K562 (cell line): ENCODE results near the gene SPATC1L. TPM values are rescaled to one million over a fixed set of nuclear protein-coding genes. Genes with fewer than 3 reads are reported as not detected.

Source experiments
- AFF4 ChIP-seq: sonication (generic); formaldehyde crosslinking; IDR thresholded peaks from 2 replicates; pipeline ENCODE4 v1.8.0; 2023; ENCODE audit warnings: mild to moderate bottlenecking, missing genetic modification reagents
- ARID1B ChIP-seq: fragments of 450-650 bp; IDR thresholded peaks from 2 replicates; pipeline ENCODE4 v1.6.1; 2016; ENCODE audit warnings: antibody characterized with exemption, mild to moderate bottlenecking, inconsistent platforms
- ATF7 ChIP-seq: fragments of 450-650 bp; IDR thresholded peaks from 2 replicates; pipeline ENCODE4 v1.7.1; 2014; ENCODE audit warnings: mild to moderate bottlenecking, moderate library complexity
- E2F1 ChIP-seq: sonication (generic); formaldehyde crosslinking; IDR thresholded peaks from 2 replicates; pipeline ENCODE4 v1.8.1; 2023; ENCODE audit warnings: mild to moderate bottlenecking, missing genetic modification reagents, moderate library complexity
- ERF ChIP-seq: fragments of 450-650 bp; formaldehyde crosslinking; IDR thresholded peaks from 2 replicates; pipeline ENCODE4 v1.4.0; 2020; ENCODE audit warnings: mild to moderate bottlenecking, mixed read lengths
- MXI1 ChIP-seq: IDR thresholded peaks from 2 replicates; pipeline ENCODE4 v1.6.1; 2011; ENCODE audit warnings: low read depth, mild to moderate bottlenecking, improper control_type of control experiment, low read length
- MYC ChIP-seq, 2 experiments: fragments of 250-450 bp in 1 of 2; sonication (Bioruptor Pico) in 1 of 2; IDR thresholded peaks; 2 replicates each; pipeline versions ENCODE4 v1.5.1 to v1.6.1; 2012 to 2021; ENCODE audit warnings: low read depth in 2 of 2, borderline replicate concordance in 1 of 2, improper control_type of control experiment in 1 of 2, low read length in 1 of 2, mild to moderate bottlenecking in 1 of 2, moderate library complexity in 1 of 2
- NR2C1 ChIP-seq, 2 experiments: fragments of 450-650 bp; IDR thresholded peaks; 2 replicates each; pipeline ENCODE4 v1.6.1; 2017; ENCODE audit warnings: mild to moderate bottlenecking in 2 of 2, antibody characterized with exemption in 1 of 2, inconsistent platforms in 1 of 2, missing compliant biosample characterization in 1 of 2, missing genetic modification characterization in 1 of 2
- OTX1 ChIP-seq: fragments of 450-650 bp; formaldehyde crosslinking; IDR thresholded peaks from 2 replicates; pipeline ENCODE4 v1.4.0; 2022; ENCODE audit warnings: mild to moderate bottlenecking
- POLR2H ChIP-seq: IDR thresholded peaks from 2 replicates; pipeline ENCODE4 v1.6.1; 2016; ENCODE audit warnings: missing genetic modification characterization, low read depth, mild to moderate bottlenecking, control low read depth, missing compliant biosample characterization, moderate library complexity
- SIN3A ChIP-seq, 2 experiments: fragments of 150-350 bp in 1 of 2; IDR thresholded peaks; 2 replicates each; pipeline ENCODE4 v1.6.1; 2011 to 2016; ENCODE audit warnings: borderline replicate concordance in 2 of 2, low read depth in 2 of 2, low read length in 2 of 2, mild to moderate bottlenecking in 2 of 2, moderate library complexity in 2 of 2; ENCODE audit not compliant: control insufficient read depth in 1 of 2
- SNAPC5 ChIP-seq: fragments of 250-450 bp; sonication (Bioruptor Pico); IDR thresholded peaks from 2 replicates; pipeline ENCODE4 v1.8.0; 2021; ENCODE audit warnings: moderate library complexity, mild to moderate bottlenecking, inconsistent platforms
- TRIM24 ChIP-seq, 2 experiments: fragments of 450-650 bp; IDR thresholded peaks; 2 replicates each; pipeline ENCODE4 v1.6.1; 2016
- USF1 ChIP-seq: sonication (generic); formaldehyde crosslinking; IDR thresholded peaks from 2 replicates; pipeline ENCODE4 v1.9.0; 2022; ENCODE audit warnings: mild to moderate bottlenecking, missing genetic modification reagents
- ZNF592 ChIP-seq: fragments of 450-650 bp; IDR thresholded peaks from 2 replicates; pipeline ENCODE4 v1.6.1; 2017; ENCODE audit warnings: antibody characterized with exemption, mild to moderate bottlenecking
- polyA plus RNA-seq, 8 experiments: library from polyadenylated mRNA; depleted of rRNA in 4 of 8; stranded (reverse) in 5 of 8; unstranded in 3 of 8; fragments of >200 nt; fragmentation: Nextera tagmentation in 2 of 8; fragmentation: Illumina TruSeq in 1 of 8; extraction: Ambion mirVana in 2 of 8; extraction: Trizol in 1 of 8; gene quantifications; 2 replicates each; pipeline versions ENCODE4 v1.2.1 to v1.2.3, GENCODE V29; 2011 to 2014; ENCODE audit warnings: inconsistent platforms in 1 of 8, missing spikeins in 1 of 8
- total RNA-seq, 7 experiments: library from RNA; depleted of rRNA in 6 of 7; stranded (reverse); fragments of >200 nt in 6 of 7; fragmentation: Illumina TruSeq in 2 of 7; extraction: Trizol in 2 of 7; gene quantifications; 2 replicates each; pipeline versions ENCODE4 v1.2.1 to v1.2.3, GENCODE V29; 2011 to 2021; ENCODE audit warnings: low replicate concordance in 1 of 7

SPATC1L gene
- total and polyA plus RNA-seq, 9 of the 15 experiments (the other 6 are each of a cell fraction or from before 2014, with no cell fraction given), result 0.14 to 121 (median 34.0) TPM; not detected in 1

GRCh38 chr21:46180079-46180722, 4.1 kb downstream of the SPATC1L start (continued):
- TF ChIP-seq NR2C1 (IDR thresholded peaks at IDR 0.05) (no peak), NR2C1 (tag; IDR thresholded peaks at IDR 0.05) (no peak), MYC (IDR thresholded peaks at IDR 0.05; ENCODE audit: low read depth, low read length) (peak; percentile 58), MYC (CRISPR knock-in tag; IDR thresholded peaks at IDR 0.05; ENCODE audit: borderline replicate concordance, low read depth) (no peak), MXI1 (no peak), TRIM24 (IDR thresholded peaks at IDR 0.05) (no peak), ERF (CRISPR knock-in tag) (no peak), OTX1 (no peak), POLR2H (tag) (no peak), SNAPC5 (CRISPR knock-in tag) (no peak), ATF7 (no peak), E2F1 (CRISPR knock-in tag) (0 out of 2 replicates have a peak, but pooled peaks have one; percentile 17), USF1 (CRISPR knock-in tag) (peak; percentile 42), ZNF592 (peak; percentile 55; the same call in 1 of the 2 replicates), ARID1B (no peak), SIN3A (IDR thresholded peaks at IDR 0.05; ENCODE audit: borderline replicate concordance in 2 of 2, control insufficient read depth in 1 of 2, low read depth in 2 of 2, low read length in 2 of 2) (0 out of 4 replicates have a peak, but pooled peaks of 1 of the 2 experiments have one; percentile 27), AFF4 (peak; percentile 69; the same call in 1 of the 2 replicates)
